K562 (cell line): ENCODE data around the gene PODNL1. TPM values are rescaled to one million over a fixed set of nuclear protein-coding genes. Genes with fewer than 3 reads are reported as not detected.

Experiments
- ERF ChIP-seq: fragments of 450-650 bp; formaldehyde crosslinking; IDR thresholded peaks from 2 replicates; pipeline ENCODE4 v1.4.0; 2020; ENCODE audit warnings: mild to moderate bottlenecking, mixed read lengths
- ETV1 ChIP-seq: fragments of 450-650 bp; conservative IDR thresholded peaks from 2 replicates; pipeline ENCODE4 v1.6.1; 2016; ENCODE audit warnings: missing genetic modification characterization, control low read depth, low read depth, missing compliant biosample characterization
- HDAC6 ChIP-seq: IDR thresholded peaks from 2 replicates; pipeline ENCODE4 v1.6.1; 2012; ENCODE audit warnings: low read depth, mild to moderate bottlenecking, control low read depth, inconsistent platforms, low read length, moderate library complexity
- HIVEP1 ChIP-seq: fragments of 250-450 bp; sonication (Bioruptor Pico); IDR thresholded peaks from 2 replicates; pipeline ENCODE4 v1.4.0; 2020; ENCODE audit warnings: mild to moderate bottlenecking
- HSF4 ChIP-seq: fragments of 250-450 bp; sonication (Bioruptor Pico); IDR thresholded peaks from 2 replicates; pipeline ENCODE4 v2.1.2; 2022; ENCODE audit warnings: mild to moderate bottlenecking, moderate library complexity, borderline replicate concordance
- PHB ChIP-seq: fragments of 250-450 bp; sonication (Bioruptor Pico); IDR thresholded peaks from 2 replicates; pipeline ENCODE4 v1.5.0; 2021
- POLR2G ChIP-seq: fragments of 200-400 bp; formaldehyde crosslinking; IDR thresholded peaks from 2 replicates; pipeline ENCODE4 v1.6.1; 2017; ENCODE audit warnings: low read depth, mild to moderate bottlenecking, antibody characterized with exemption, low read length, moderate library complexity
- RBM14 ChIP-seq: fragments of 200-400 bp; formaldehyde crosslinking; IDR thresholded peaks from 2 replicates; pipeline ENCODE4 v1.6.1; 2018; ENCODE audit warnings: low read depth, mild to moderate bottlenecking, low read length, moderate library complexity, borderline replicate concordance; ENCODE audit not compliant: insufficient read depth
- SIX5 ChIP-seq, 2 experiments: IDR thresholded peaks; 2 replicates each; pipeline ENCODE4 v1.6.1; 2011; ENCODE audit warnings: low read length in 2 of 2, borderline replicate concordance in 1 of 2, low read depth in 1 of 2, mild to moderate bottlenecking in 1 of 2, moderate library complexity in 1 of 2; ENCODE audit not compliant: insufficient read depth in 1 of 2
- SMARCA4 ChIP-seq: fragments of 450-650 bp; IDR thresholded peaks from 2 replicates; pipeline ENCODE4 v1.6.1; 2016
- SOX6 ChIP-seq: fragments of 450-650 bp; IDR thresholded peaks from 2 replicates; pipeline ENCODE4 v1.6.1; 2014; ENCODE audit warnings: mild to moderate bottlenecking
- SRSF7 ChIP-seq: fragments of 200-400 bp; formaldehyde crosslinking; optimal IDR thresholded peaks from 2 replicates; pipeline ENCODE3; 2017; ENCODE audit warnings: mild to moderate bottlenecking, low read depth, low read length
- STAT5A ChIP-seq: IDR thresholded peaks from 2 replicates; pipeline ENCODE4 v1.6.1; 2012; ENCODE audit warnings: low read length, inconsistent platforms, borderline replicate concordance
- TCF7L2 ChIP-seq: fragments of 150-350 bp; IDR thresholded peaks from 2 replicates; pipeline ENCODE4 v1.6.1; 2016; ENCODE audit warnings: low read depth, mild to moderate bottlenecking, low read length, moderate library complexity
- TRIM28 ChIP-seq: fragments of 450-650 bp; IDR thresholded peaks from 2 replicates; pipeline ENCODE4 v1.6.1; 2017
- ZNF24 ChIP-seq: fragments of 450-650 bp; IDR thresholded peaks from 2 replicates; pipeline ENCODE4 v1.6.1; 2016
- ZNF384 ChIP-seq: IDR thresholded peaks from 2 replicates; pipeline ENCODE4 v1.6.1; 2012; ENCODE audit warnings: low read depth, low read length, improper control_type of control experiment
- ZNF561 ChIP-seq: fragments of 450-650 bp; formaldehyde crosslinking; conservative IDR thresholded peaks from 2 replicates; pipeline ENCODE4 v1.4.0; 2020; ENCODE audit warnings: mild to moderate bottlenecking, moderate library complexity
- polyA plus RNA-seq, 8 experiments: library from polyadenylated mRNA; depleted of rRNA in 4 of 8; stranded (reverse) in 5 of 8; unstranded in 3 of 8; fragments of >200 nt; fragmentation: Nextera tagmentation in 2 of 8; fragmentation: Illumina TruSeq in 1 of 8; extraction: Ambion mirVana in 2 of 8; extraction: Trizol in 1 of 8; gene quantifications; 2 replicates each; pipeline versions ENCODE4 v1.2.1 to v1.2.3, GENCODE V29; 2011 to 2014; ENCODE audit warnings: inconsistent platforms in 1 of 8, missing spikeins in 1 of 8
- total RNA-seq, 7 experiments: library from RNA; depleted of rRNA in 6 of 7; stranded (reverse); fragments of >200 nt in 6 of 7; fragmentation: Illumina TruSeq in 2 of 7; extraction: Trizol in 2 of 7; gene quantifications; 2 replicates each; pipeline versions ENCODE4 v1.2.1 to v1.2.3, GENCODE V29; 2011 to 2021; ENCODE audit warnings: low replicate concordance in 1 of 7
- TF ChIP-seq, protein P1 (sequence below): IDR thresholded peaks from 2 replicates; pipeline ENCODE4 v1.6.1; 2011; ENCODE audit not compliant: insufficient read length; ENCODE audit errors: extremely low read depth
- TF ChIP-seq, protein P2 (sequence below): fragments of 450-650 bp; IDR thresholded peaks from 2 replicates; pipeline ENCODE4 v1.7.0; 2016; ENCODE audit warnings: borderline replicate concordance
- TF ChIP-seq, protein P3 (sequence below): sonication (generic); formaldehyde crosslinking; IDR thresholded peaks from 2 replicates; pipeline ENCODE4 v1.8.1; 2023; ENCODE audit warnings: mild to moderate bottlenecking, missing genetic modification reagents
- TF ChIP-seq, protein P4 (sequence below), 2 experiments: fragments of 450-650 bp in 1 of 2; IDR thresholded peaks; 2 replicates each; pipeline ENCODE4 v1.6.1; 2011 to 2017; ENCODE audit warnings: low read depth in 2 of 2, antibody characterized with exemption in 1 of 2, borderline replicate concordance in 1 of 2, low read length in 1 of 2, mild to moderate bottlenecking in 1 of 2, mixed read lengths in 1 of 2; ENCODE audit not compliant: control insufficient read depth in 1 of 2

PODNL1 gene
- total and polyA plus RNA-seq, 9 of the 15 experiments (the other 6 are each of a cell fraction or from before 2014, with no cell fraction given), result 0.18 to 0.47 (median 0.23) TPM; not detected in 3

DNA sequence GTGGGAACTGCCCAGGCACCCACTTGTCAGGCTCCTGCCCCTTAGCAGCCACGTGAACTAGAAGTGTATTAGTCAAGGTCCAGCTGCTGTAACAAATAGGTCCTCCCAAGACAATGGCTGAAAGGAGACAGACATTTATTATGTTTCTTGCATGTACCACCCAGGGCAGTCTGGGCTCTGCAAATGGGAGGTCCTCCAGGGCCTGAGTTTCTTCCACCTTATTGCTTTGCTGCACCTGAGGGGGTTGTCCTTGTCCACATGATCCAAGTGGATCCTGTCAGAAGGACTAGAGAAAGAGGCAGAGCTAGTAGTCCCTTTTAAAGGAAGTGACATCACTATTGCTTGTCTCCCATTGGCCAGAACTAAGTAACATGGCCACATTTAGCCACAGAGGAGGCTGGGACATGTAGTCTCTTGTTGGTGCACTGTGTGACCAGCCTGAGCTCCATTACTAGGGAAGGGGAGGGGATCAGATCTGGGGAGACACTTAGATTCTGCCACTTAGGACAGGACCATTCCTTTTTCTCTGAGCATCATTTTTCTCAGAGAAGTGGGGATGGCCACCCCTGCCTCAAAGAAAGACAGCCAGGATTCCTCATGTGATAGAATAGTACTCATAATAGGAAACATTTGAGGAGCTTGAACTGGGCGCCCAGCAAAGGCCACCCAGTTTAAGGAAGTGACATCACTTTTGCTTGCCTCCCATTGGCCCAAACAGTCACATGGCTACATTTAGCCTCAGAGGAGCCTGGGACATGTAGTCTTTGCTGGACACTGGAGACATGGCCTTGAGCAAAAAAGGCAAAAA lies 17.1 kb downstream of the PODNL1 start (continued):
- TF ChIP-seq SMARCA4 (no peak), ETV1 (tag) (no peak), HIVEP1 (no peak), SRSF7 (no peak), TCF7L2 (no peak), TRIM28 (peak; percentile 88), HSF4 (CRISPR knock-in tag) (no peak), SOX6 (no peak), ZNF561 (CRISPR knock-in tag) (no peak), SIX5 (IDR thresholded peaks at IDR 0.05; ENCODE audit: borderline replicate concordance in 1 of 2, insufficient read depth in 1 of 2, low read depth in 1 of 2, low read length in 2 of 2) (peak; percentile 75 to 77), ZNF384 (no peak), HDAC6 (no peak), POLR2G (no peak), STAT5A (no peak), ZNF24 (no peak), ERF (no peak), RBM14 (no peak), PHB (no peak)
- TF ChIP-seq, protein P1, sequence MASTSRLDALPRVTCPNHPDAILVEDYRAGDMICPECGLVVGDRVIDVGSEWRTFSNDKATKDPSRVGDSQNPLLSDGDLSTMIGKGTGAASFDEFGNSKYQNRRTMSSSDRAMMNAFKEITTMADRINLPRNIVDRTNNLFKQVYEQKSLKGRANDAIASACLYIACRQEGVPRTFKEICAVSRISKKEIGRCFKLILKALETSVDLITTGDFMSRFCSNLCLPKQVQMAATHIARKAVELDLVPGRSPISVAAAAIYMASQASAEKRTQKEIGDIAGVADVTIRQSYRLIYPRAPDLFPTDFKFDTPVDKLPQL, result no peak
- TF ChIP-seq, protein P2, sequence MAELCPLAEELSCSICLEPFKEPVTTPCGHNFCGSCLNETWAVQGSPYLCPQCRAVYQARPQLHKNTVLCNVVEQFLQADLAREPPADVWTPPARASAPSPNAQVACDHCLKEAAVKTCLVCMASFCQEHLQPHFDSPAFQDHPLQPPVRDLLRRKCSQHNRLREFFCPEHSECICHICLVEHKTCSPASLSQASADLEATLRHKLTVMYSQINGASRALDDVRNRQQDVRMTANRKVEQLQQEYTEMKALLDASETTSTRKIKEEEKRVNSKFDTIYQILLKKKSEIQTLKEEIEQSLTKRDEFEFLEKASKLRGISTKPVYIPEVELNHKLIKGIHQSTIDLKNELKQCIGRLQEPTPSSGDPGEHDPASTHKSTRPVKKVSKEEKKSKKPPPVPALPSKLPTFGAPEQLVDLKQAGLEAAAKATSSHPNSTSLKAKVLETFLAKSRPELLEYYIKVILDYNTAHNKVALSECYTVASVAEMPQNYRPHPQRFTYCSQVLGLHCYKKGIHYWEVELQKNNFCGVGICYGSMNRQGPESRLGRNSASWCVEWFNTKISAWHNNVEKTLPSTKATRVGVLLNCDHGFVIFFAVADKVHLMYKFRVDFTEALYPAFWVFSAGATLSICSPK, result no peak
- TF ChIP-seq, protein P3, sequence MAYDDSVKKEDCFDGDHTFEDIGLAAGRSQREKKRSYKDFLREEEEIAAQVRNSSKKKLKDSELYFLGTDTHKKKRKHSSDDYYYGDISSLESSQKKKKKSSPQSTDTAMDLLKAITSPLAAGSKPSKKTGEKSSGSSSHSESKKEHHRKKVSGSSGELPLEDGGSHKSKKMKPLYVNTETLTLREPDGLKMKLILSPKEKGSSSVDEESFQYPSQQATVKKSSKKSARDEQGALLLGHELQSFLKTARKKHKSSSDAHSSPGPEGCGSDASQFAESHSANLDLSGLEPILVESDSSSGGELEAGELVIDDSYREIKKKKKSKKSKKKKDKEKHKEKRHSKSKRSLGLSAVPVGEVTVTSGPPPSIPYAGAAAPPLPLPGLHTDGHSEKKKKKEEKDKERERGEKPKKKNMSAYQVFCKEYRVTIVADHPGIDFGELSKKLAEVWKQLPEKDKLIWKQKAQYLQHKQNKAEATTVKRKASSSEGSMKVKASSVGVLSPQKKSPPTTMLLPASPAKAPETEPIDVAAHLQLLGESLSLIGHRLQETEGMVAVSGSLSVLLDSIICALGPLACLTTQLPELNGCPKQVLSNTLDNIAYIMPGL (CRISPR knock-in tag), result no peak
- TF ChIP-seq, protein P4, sequence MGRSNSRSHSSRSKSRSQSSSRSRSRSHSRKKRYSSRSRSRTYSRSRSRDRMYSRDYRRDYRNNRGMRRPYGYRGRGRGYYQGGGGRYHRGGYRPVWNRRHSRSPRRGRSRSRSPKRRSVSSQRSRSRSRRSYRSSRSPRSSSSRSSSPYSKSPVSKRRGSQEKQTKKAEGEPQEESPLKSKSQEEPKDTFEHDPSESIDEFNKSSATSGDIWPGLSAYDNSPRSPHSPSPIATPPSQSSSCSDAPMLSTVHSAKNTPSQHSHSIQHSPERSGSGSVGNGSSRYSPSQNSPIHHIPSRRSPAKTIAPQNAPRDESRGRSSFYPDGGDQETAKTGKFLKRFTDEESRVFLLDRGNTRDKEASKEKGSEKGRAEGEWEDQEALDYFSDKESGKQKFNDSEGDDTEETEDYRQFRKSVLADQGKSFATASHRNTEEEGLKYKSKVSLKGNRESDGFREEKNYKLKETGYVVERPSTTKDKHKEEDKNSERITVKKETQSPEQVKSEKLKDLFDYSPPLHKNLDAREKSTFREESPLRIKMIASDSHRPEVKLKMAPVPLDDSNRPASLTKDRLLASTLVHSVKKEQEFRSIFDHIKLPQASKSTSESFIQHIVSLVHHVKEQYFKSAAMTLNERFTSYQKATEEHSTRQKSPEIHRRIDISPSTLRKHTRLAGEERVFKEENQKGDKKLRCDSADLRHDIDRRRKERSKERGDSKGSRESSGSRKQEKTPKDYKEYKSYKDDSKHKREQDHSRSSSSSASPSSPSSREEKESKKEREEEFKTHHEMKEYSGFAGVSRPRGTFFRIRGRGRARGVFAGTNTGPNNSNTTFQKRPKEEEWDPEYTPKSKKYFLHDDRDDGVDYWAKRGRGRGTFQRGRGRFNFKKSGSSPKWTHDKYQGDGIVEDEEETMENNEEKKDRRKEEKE (IDR thresholded peaks at IDR 0.05; ENCODE audit: borderline replicate concordance in 1 of 2, control insufficient read depth in 1 of 2, low read depth in 2 of 2, low read length in 1 of 2), result no peak
